Prostate gland (tissue), 2 donors: ENCODE data around the gene PHC2. TPM values are rescaled to one million over a fixed set of nuclear protein-coding genes. Genes with fewer than 3 reads are reported as not detected.

ENCODE experiments used
- DNase-seq: peaks from one replicate; pipeline ENCODE4 v3.0.0-alpha.2; 2019; ENCODE audit warnings: low spot score
- H3K27ac ChIP-seq, 2 donors: fragments of 200-600 bp; sonication (generic); 2 replicates each; pipeline ENCODE4 v1.5.1; 2017 to 2019
- H3K27me3 ChIP-seq: fragments of 200-600 bp; sonication (generic); replicated peaks from 2 replicates; pipeline ENCODE4 v1.5.1; 2019; ENCODE audit not compliant: insufficient read depth
- H3K36me3 ChIP-seq, 2 donors: fragments of 200-600 bp; sonication (generic); 1 replicate in 1 of 2; 2 replicates in 1 of 2; pipeline versions ENCODE4 v1.5.1 to v1.8.1; 2017 to 2019
- H3K4me1 ChIP-seq: fragments of 200-600 bp; sonication (generic); replicated peaks from 2 replicates; pipeline ENCODE4 v1.5.1; 2019
- H3K4me3 ChIP-seq, 2 donors: fragments of 200-600 bp; sonication (generic); 2 replicates each; pipeline ENCODE4 v1.5.1; 2017 to 2019
- H3K9me3 ChIP-seq: fragments of 200-600 bp; sonication (generic); 2 replicates; pipeline ENCODE4 v1.5.1; 2017
- CTCF ChIP-seq, 4 experiments: fragments of 200-600 bp in 2 of 4; fragments of 450-650 bp in 2 of 4; sonication (generic) in 2 of 4; IDR thresholded peaks; 1 replicate in 3 of 4; 2 replicates in 1 of 4; pipeline ENCODE4 v1.5.1; 2016 to 2019; ENCODE audit warnings: antibody characterized with exemption in 4 of 4, mild to moderate bottlenecking in 2 of 4, moderate library complexity in 2 of 4
- POLR2A ChIP-seq: fragments of 450-650 bp; IDR thresholded peaks from one replicate; pipeline ENCODE4 v1.6.1; 2016; ENCODE audit warnings: antibody characterized with exemption, mild to moderate bottlenecking
- POLR2AphosphoS5 ChIP-seq: sonication (generic); formaldehyde crosslinking; IDR thresholded peaks from one replicate; pipeline ENCODE4 v1.6.1; 2017; ENCODE audit warnings: antibody characterized with exemption
- WGBS: methylation state at CpG from one replicate; pipeline ENCODE4 v1.1.5; 2018; 5-methylcytosine and 5-hydroxymethylcytosine counted together
- intact Hi-C: fragments of 100-400 bp; cut with DNase I; formaldehyde crosslinking; loops from one replicate; pipeline ENCODE4 v1.14.2; 2022
- total RNA-seq, 2 donors: library from RNA; depleted of rRNA; stranded (reverse); fragments of >200 nt; gene quantifications; one replicate each; pipeline ENCODE4 v1.1.0, GENCODE V29; 2016

The PHC2 gene
- total RNA-seq, 2 donors from 2014 or later, result 75.0 to 131 TPM

GRCh38 chr1:33319186-33319948 is 111.5 kb downstream of the PHC2 start:
- DNase-seq, result no peak
- WGBS, result 91% methylated on average over 9 of the region's 9 CpGs
- Histone ChIP-seq H3K36me3 (peaks cover 3 to 16% of the 10 kb centered on the region in 2 donors), H3K27ac (no peak overlapping the region), H3K4me3 (no peak overlapping the region), H3K27me3 (no peaks in the 10 kb centered on the region), H3K9me3 (no peaks in the 10 kb centered on the region), H3K4me1 (no peaks in the 10 kb centered on the region)
- TF ChIP-seq CTCF (IDR thresholded peaks at IDR 0.05) (no peak), POLR2AphosphoS5 (no peak), POLR2A (no peak)
- intact Hi-C loops, result no loop called here

GRCh38 chr1:33317946-33318345 is 112.9 kb downstream of the PHC2 start:
- no peak overlapping the region for H3K27ac ChIP-seq
- WGBS, result 62% methylated on average over 6 of the region's 6 CpGs
- H3K36me3 ChIP-seq, result peaks cover 0 to 7% of the 10 kb centered on the region in 2 donors
- no peak for DNase-seq
- TF ChIP-seq POLR2A (no peak), POLR2AphosphoS5 (no peak), CTCF (IDR thresholded peaks at IDR 0.05) (no peak)
- no peaks in the 10 kb centered on the region for H3K4me1 ChIP-seq
- no peak overlapping the region for H3K4me3 ChIP-seq
- intact Hi-C loops, result no loop called here
- H3K9me3 ChIP-seq, result no peaks in the 10 kb centered on the region
- no peaks in the 10 kb centered on the region for H3K27me3 ChIP-seq

GRCh38 chr1:33317354-33317753 is 113.5 kb downstream of the PHC2 start:
- intact Hi-C loops, result no loop called here
- Histone ChIP-seq H3K36me3 (peaks cover 0 to under 1% of the 10 kb centered on the region in 2 donors), H3K4me1 (no peaks in the 10 kb centered on the region), H3K27ac (no peak overlapping the region), H3K4me3 (no peak overlapping the region), H3K27me3 (no peaks in the 10 kb centered on the region), H3K9me3 (no peaks in the 10 kb centered on the region)
- 42% methylated on average over 1 of the region's 1 CpG for WGBS
- TF ChIP-seq POLR2A (no peak), POLR2AphosphoS5 (no peak), CTCF (IDR thresholded peaks at IDR 0.05) (no peak)
- no peak for DNase-seq

GRCh38 chr1:33316601-33317000 is 114.3 kb downstream of the PHC2 start:
- 65% methylated on average over 2 of the region's 2 CpGs for whole genome bisulfite sequencing
- no peak overlapping the region for H3K27ac ChIP-seq
- H3K36me3 ChIP-seq, result no peaks in the 10 kb centered on the region
- no peak for TF ChIP-seq POLR2AphosphoS5
- TF ChIP-seq CTCF (IDR thresholded peaks at IDR 0.05), result no peak
- no peak for TF ChIP-seq POLR2A
- no peak overlapping the region for H3K4me3 ChIP-seq
- intact Hi-C loops, result no loop called here
- H3K27me3 ChIP-seq, result no peaks in the 10 kb centered on the region
- DNase-seq, result no peak
- no peaks in the 10 kb centered on the region for H3K4me1 ChIP-seq
- H3K9me3 ChIP-seq, result no peaks in the 10 kb centered on the region

GRCh38 chr1:33314416-33314815 is 116.5 kb downstream of the PHC2 start:
- no peak for TF ChIP-seq POLR2AphosphoS5
- TF ChIP-seq POLR2A, result no peak
- TF ChIP-seq CTCF (IDR thresholded peaks at IDR 0.05), result no peak
- Histone ChIP-seq H3K9me3 (no peaks in the 10 kb centered on the region), H3K27me3 (no peaks in the 10 kb centered on the region), H3K4me1 (no peaks in the 10 kb centered on the region), H3K27ac (no peak overlapping the region), H3K4me3 (no peak overlapping the region), H3K36me3 (no peaks in the 10 kb centered on the region)
- intact Hi-C loops, result no loop called here
- 84% methylated on average over 9 of the region's 9 CpGs for WGBS
- no peak for DNase-seq
